ENCODE measurements around the gene DEFB113. TPM values are rescaled to one million over a fixed set of nuclear protein-coding genes. Genes with fewer than 3 reads are reported as not detected.

The DEFB113 gene
- total and polyA plus RNA-seq, 2 donors (not counting 1 experiment from before 2014, with no cell fraction given) = not detected

GRCh38 chr6:49937811-49938210 lies 31.6 kb downstream of the DEFB113 start:
- ATAC-seq (ENCODE audit: low read depth) (no peak), DNase-seq (no peak)
- Mint-ChIP-seq H3K9me3 (ENCODE audit: insufficient read depth) (no peaks in the 10 kb centered on the region), H3K27ac (no peak overlapping the region), H3K27me3 (no peaks in the 10 kb centered on the region), H3K4me1 (no peaks in the 10 kb centered on the region), H3K4me3 (no peak overlapping the region)
- Histone ChIP-seq H3K79me2 (ENCODE audit: control insufficient read depth, insufficient read depth, low read length) (no peaks in the 10 kb centered on the region), H3K27me3 (replicated peaks in 1 of 4; ENCODE audit: control extremely low read depth in 1 of 4, control insufficient read depth in 3 of 4, insufficient read depth in 4 of 4, low read length in 3 of 4) (no peaks in the 10 kb centered on the region), H3K27ac (ENCODE audit: low read length in 2 of 2) (no peak overlapping the region), H4K20me1 (ENCODE audit: control insufficient read depth, insufficient read depth, low read length, poor library complexity, severe bottlenecking) (no peaks in the 10 kb centered on the region), H3K36me3 (replicated peaks in 1 of 2; ENCODE audit: control extremely low read depth in 1 of 2, control insufficient read depth in 1 of 2, extremely low read depth in 1 of 2, insufficient read depth in 2 of 2, low read length in 1 of 2) (no peaks in the 10 kb centered on the region), H3K9me3 (ENCODE audit: control extremely low read depth in 1 of 3, control insufficient read depth in 2 of 3, insufficient read depth in 1 of 3, low read length in 2 of 3) (peaks cover 0 to 7% (median 0%) of the 10 kb centered on the region in 3 donors), H3K4me2 (replicated peaks; ENCODE audit: low read depth, low read length, poor library complexity, severe bottlenecking) (no peak overlapping the region), H3K4me3 (ENCODE audit: control extremely low read depth in 1 of 5, extremely low read depth in 1 of 5, insufficient read depth in 1 of 5, low read depth in 2 of 5, low read length in 4 of 5) (no peak overlapping the region), H2AFZ (ENCODE audit: insufficient read depth, low read depth, low read length, poor library complexity, severe bottlenecking) (no peak overlapping the region), H3K9ac (ENCODE audit: low read length) (no peak overlapping the region), H3K4me1 (ENCODE audit: control insufficient read depth in 2 of 2, insufficient read depth in 2 of 2, low read length in 2 of 2) (no peaks in the 10 kb centered on the region)
- POLR2A ChIA-PET = no interaction called here
- intact Hi-C loops (cut with micrococcal nuclease) = no loop called here
- TF ChIP-seq, protein P1, sequence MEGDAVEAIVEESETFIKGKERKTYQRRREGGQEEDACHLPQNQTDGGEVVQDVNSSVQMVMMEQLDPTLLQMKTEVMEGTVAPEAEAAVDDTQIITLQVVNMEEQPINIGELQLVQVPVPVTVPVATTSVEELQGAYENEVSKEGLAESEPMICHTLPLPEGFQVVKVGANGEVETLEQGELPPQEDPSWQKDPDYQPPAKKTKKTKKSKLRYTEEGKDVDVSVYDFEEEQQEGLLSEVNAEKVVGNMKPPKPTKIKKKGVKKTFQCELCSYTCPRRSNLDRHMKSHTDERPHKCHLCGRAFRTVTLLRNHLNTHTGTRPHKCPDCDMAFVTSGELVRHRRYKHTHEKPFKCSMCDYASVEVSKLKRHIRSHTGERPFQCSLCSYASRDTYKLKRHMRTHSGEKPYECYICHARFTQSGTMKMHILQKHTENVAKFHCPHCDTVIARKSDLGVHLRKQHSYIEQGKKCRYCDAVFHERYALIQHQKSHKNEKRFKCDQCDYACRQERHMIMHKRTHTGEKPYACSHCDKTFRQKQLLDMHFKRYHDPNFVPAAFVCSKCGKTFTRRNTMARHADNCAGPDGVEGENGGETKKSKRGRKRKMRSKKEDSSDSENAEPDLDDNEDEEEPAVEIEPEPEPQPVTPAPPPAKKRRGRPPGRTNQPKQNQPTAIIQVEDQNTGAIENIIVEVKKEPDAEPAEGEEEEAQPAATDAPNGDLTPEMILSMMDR (IDR thresholded peaks at IDR 0.05) = no peak
- TF ChIP-seq EZH2 (IDR thresholded peaks at IDR 0.05; ENCODE audit: borderline replicate concordance, insufficient read depth, low read depth, low read length, poor library complexity, severe bottlenecking) = no peak
- CTCF ChIA-PET = no interaction called here

DNA sequence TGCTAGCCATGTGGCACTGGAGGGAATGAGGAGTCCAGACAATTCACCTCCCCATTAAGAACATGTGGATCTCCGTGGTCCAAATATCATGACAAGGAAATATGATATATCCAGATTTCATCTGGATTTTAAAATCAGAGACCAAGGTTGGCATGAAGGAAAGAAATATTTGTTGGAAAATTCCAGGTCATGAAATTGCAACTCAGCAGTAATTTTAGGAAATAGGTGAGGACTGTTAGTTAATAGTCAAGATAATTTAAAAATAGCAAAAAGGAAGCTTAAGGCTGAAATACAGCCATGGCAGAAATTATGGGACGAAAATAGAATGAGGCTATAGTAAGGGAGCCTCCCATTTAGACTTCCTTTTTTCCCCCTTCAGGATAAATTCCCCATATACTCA lies 32.4 kb downstream of the DEFB113 start:
- CTCF ChIA-PET = no interaction called here
- Histone ChIP-seq H3K27ac (ENCODE audit: low read length in 2 of 2) (no peak overlapping the region), H4K20me1 (ENCODE audit: control insufficient read depth, insufficient read depth, low read length, poor library complexity, severe bottlenecking) (no peaks in the 10 kb centered on the region), H3K4me3 (ENCODE audit: control extremely low read depth in 1 of 5, extremely low read depth in 1 of 5, insufficient read depth in 1 of 5, low read depth in 2 of 5, low read length in 4 of 5) (no peak overlapping the region), H3K4me1 (ENCODE audit: control insufficient read depth in 2 of 2, insufficient read depth in 2 of 2, low read length in 2 of 2) (no peaks in the 10 kb centered on the region), H3K9me3 (ENCODE audit: control extremely low read depth in 1 of 3, control insufficient read depth in 2 of 3, insufficient read depth in 1 of 3, low read length in 2 of 3) (peaks cover 0 to 7% (median 0%) of the 10 kb centered on the region in 3 donors), H3K4me2 (replicated peaks; ENCODE audit: low read depth, low read length, poor library complexity, severe bottlenecking) (no peak overlapping the region), H3K36me3 (replicated peaks in 1 of 2; ENCODE audit: control extremely low read depth in 1 of 2, control insufficient read depth in 1 of 2, extremely low read depth in 1 of 2, insufficient read depth in 2 of 2, low read length in 1 of 2) (no peaks in the 10 kb centered on the region), H3K27me3 (replicated peaks in 1 of 4; ENCODE audit: control extremely low read depth in 1 of 4, control insufficient read depth in 3 of 4, insufficient read depth in 4 of 4, low read length in 3 of 4) (no peaks in the 10 kb centered on the region), H2AFZ (ENCODE audit: insufficient read depth, low read depth, low read length, poor library complexity, severe bottlenecking) (no peak overlapping the region), H3K9ac (ENCODE audit: low read length) (no peak overlapping the region), H3K79me2 (ENCODE audit: control insufficient read depth, insufficient read depth, low read length) (no peaks in the 10 kb centered on the region)
- DNase-seq (no peak), ATAC-seq (ENCODE audit: low read depth) (no peak)
- Mint-ChIP-seq H3K27ac (no peak overlapping the region), H3K4me3 (no peak overlapping the region), H3K9me3 (ENCODE audit: insufficient read depth) (no peaks in the 10 kb centered on the region), H3K27me3 (no peaks in the 10 kb centered on the region), H3K4me1 (no peaks in the 10 kb centered on the region)
- POLR2A ChIA-PET = no interaction called here
- intact Hi-C loops (cut with micrococcal nuclease) = no loop called here
- WGBS (ENCODE audit: insufficient coverage) = no CpG with 5 or more reads among the region's 2 CpGs
- TF ChIP-seq, protein P1 (IDR thresholded peaks at IDR 0.05) = no peak
- no peak for TF ChIP-seq EZH2 (IDR thresholded peaks at IDR 0.05; ENCODE audit: borderline replicate concordance, insufficient read depth, low read depth, low read length, poor library complexity, severe bottlenecking)

Data from B cell (primary cell).